GM23248 (cell line): Measurements from ENCODE around the gene ZNF467.

Source experiments
- EZH2 ChIP-seq: fragments of 200-600 bp; sonication (generic); IDR thresholded peaks from 2 replicates; pipeline ENCODE4 v1.6.1; 2018; ENCODE audit warnings: antibody characterized with exemption, mild to moderate bottlenecking; ENCODE audit not compliant: insufficient read depth, poor library complexity, severe bottlenecking
- EZH2phosphoT487 ChIP-seq: fragments of 200-600 bp; sonication (generic); IDR thresholded peaks from 2 replicates; pipeline ENCODE4 v1.6.1; 2018; ENCODE audit warnings: antibody characterized with exemption, moderate library complexity, mild to moderate bottlenecking, low read depth; ENCODE audit not compliant: insufficient read depth

- no peak for TF ChIP-seq EZH2phosphoT487
- TF ChIP-seq EZH2: no peak
Measured at GRCh38 chr7:149815661-149816266, 42.4 kb upstream of the ZNF467 start.
